HTR-8/SVneo (cell line): Measurements from ENCODE around the gene CCDC190.
"Not testable (repeated sequence)": the region's sequence is repeated elsewhere in the genome, so short reads cannot be mapped to it uniquely, and the experiment has no call there.

Experiments used
- DNase-seq: peaks from one replicate; pipeline ENCODE4 v3.0.0; 2011; ENCODE audit warnings: low spot score, mixed read lengths; ENCODE audit not compliant: insufficient read length
- FAIRE-seq: peaks from 2 replicates; lab custom pipeline; 2011; peaks lifted over from hg19 to GRCh38; lab: Jason Lieb, UNC

The CCDC190 gene

GRCh38 chr1:162840250-162840839 is 20.6 kb downstream of the CCDC190 start:
- DNase-seq (no peak), FAIRE-seq (no peak)

- DNase-seq (no peak), FAIRE-seq (no peak)
Measured at GRCh38 chr1:162838863-162839262, 22.1 kb downstream of the CCDC190 start.

- FAIRE-seq (no peak), DNase-seq (no peak)
Measured at GRCh38 chr1:162835157-162835899, 25.6 kb downstream of the CCDC190 start.

GRCh38 chr1:162832470-162832869 is 28.5 kb downstream of the CCDC190 start:
- DNase-seq (no peak), FAIRE-seq (no peak)

- DNase-seq: no peak
- FAIRE-seq: no peak
Measured at GRCh38 chr1:162829268-162829667, 31.7 kb downstream of the CCDC190 start.

GRCh38 chr1:162823771-162824525 is 37.0 kb downstream of the CCDC190 start:
- FAIRE-seq: no peak
- no peak for DNase-seq

- DNase-seq (no peak), FAIRE-seq (no peak)
Measured at GRCh38 chr1:162823231-162823630, 37.7 kb downstream of the CCDC190 start.

- DNase-seq (no peak), FAIRE-seq (no peak)
Measured at GRCh38 chr1:162822391-162823200, 38.4 kb downstream of the CCDC190 start.

- FAIRE-seq, DNase-seq: not testable (repeated sequence)
Measured at GRCh38 chr1:162818666-162819065, 42.3 kb downstream of the CCDC190 start.

- DNase-seq: not testable (repeated sequence)
Measured at GRCh38 chr1:162818136-162818535, 42.8 kb downstream of the CCDC190 start.

GRCh38 chr1:162812357-162812756 is 48.6 kb downstream of the CCDC190 start:
- not testable (repeated sequence) for FAIRE-seq, DNase-seq

More at GRCh38 chr1:162818136-162818535, 42.8 kb downstream of the CCDC190 start:
- not testable (repeated sequence) for FAIRE-seq

- not testable (repeated sequence) for DNase-seq, FAIRE-seq
Measured at GRCh38 chr1:162807503-162807902, 53.5 kb downstream of the CCDC190 start.
